HepG2 (cell line): ENCODE measurements around the gene CNNM4. TPM values are rescaled to one million over a fixed set of nuclear protein-coding genes. Genes with fewer than 3 reads are reported as not detected.

ENCODE experiments used
- CREB1 ChIP-seq, 2 experiments: fragments of 450-650 bp in 1 of 2; IDR thresholded peaks; 2 replicates each; pipeline ENCODE4 v1.6.1; 2016 to 2017; ENCODE audit warnings: control low read depth in 1 of 2, mild to moderate bottlenecking in 1 of 2, missing compliant biosample characterization in 1 of 2, missing genetic modification characterization in 1 of 2
- DPF2 ChIP-seq: sonication (generic); formaldehyde crosslinking; IDR thresholded peaks from 2 replicates; pipeline ENCODE4 v1.4.0; 2020; ENCODE audit warnings: mild to moderate bottlenecking, low read depth, missing genetic modification reagents, borderline replicate concordance
- FOXC1 ChIP-seq: sonication (generic); formaldehyde crosslinking; IDR thresholded peaks from 2 replicates; pipeline ENCODE4 v1.8.0; 2022; ENCODE audit warnings: mild to moderate bottlenecking, missing genetic modification reagents, borderline replicate concordance
- IRF2 ChIP-seq: IDR thresholded peaks from 2 replicates; pipeline ENCODE4 v1.6.1; 2018; ENCODE audit warnings: missing genetic modification reagents, missing compliant biosample characterization
- NFE2L2 ChIP-seq: fragments of 150-350 bp; IDR thresholded peaks from 2 replicates; pipeline ENCODE4 v1.6.1; 2014; ENCODE audit warnings: low read length
- SALL1 ChIP-seq: sonication (generic); formaldehyde crosslinking; IDR thresholded peaks from 2 replicates; pipeline ENCODE4 v1.8.0; 2022; ENCODE audit warnings: mild to moderate bottlenecking, missing genetic modification reagents
- ZBTB7B ChIP-seq: sonication (generic); formaldehyde crosslinking; IDR thresholded peaks from 2 replicates; pipeline ENCODE4 v1.4.0; 2020; ENCODE audit warnings: missing genetic modification reagents
- ZMYM4 ChIP-seq: sonication (generic); formaldehyde crosslinking; IDR thresholded peaks from 2 replicates; pipeline ENCODE4 v1.8.1; 2023; ENCODE audit warnings: mild to moderate bottlenecking, missing genetic modification reagents
- ZNF235 ChIP-seq: sonication (generic); formaldehyde crosslinking; IDR thresholded peaks from 2 replicates; pipeline ENCODE4 v1.8.1; 2023; ENCODE audit warnings: mild to moderate bottlenecking, missing genetic modification reagents, borderline replicate concordance
- ZNF33B ChIP-seq: sonication (generic); formaldehyde crosslinking; IDR thresholded peaks from 2 replicates; pipeline ENCODE4 v1.5.1; 2020; ENCODE audit warnings: mild to moderate bottlenecking, missing genetic modification reagents
- ZNF496 ChIP-seq: sonication (generic); formaldehyde crosslinking; IDR thresholded peaks from 2 replicates; pipeline ENCODE4 v1.8.1; 2023; ENCODE audit warnings: mild to moderate bottlenecking, moderate library complexity, missing genetic modification reagents; ENCODE audit not compliant: insufficient replicate concordance
- polyA plus RNA-seq, 8 experiments: library from polyadenylated mRNA; depleted of rRNA in 3 of 8; stranded (reverse) in 7 of 8; unstranded in 1 of 8; fragments of >200 nt; fragmentation: Illumina TruSeq in 4 of 8; extraction: Trizol in 4 of 8; gene quantifications; 2 replicates each; pipeline versions ENCODE4 v1.2.1 to v1.2.3, GENCODE V29; 2011 to 2016; ENCODE audit warnings: low read depth in 4 of 8, missing spikeins in 1 of 8, mixed read lengths in 1 of 8; ENCODE audit not compliant: insufficient read depth in 1 of 8
- total RNA-seq, 5 experiments: library from RNA; depleted of rRNA; stranded (reverse); fragments of >200 nt; fragmentation: Illumina TruSeq; extraction: Trizol; gene quantifications; 2 replicates each; pipeline ENCODE4 v1.2.3, GENCODE V29; 2016; ENCODE audit warnings: low read depth in 1 of 5
- TF ChIP-seq, protein P1 (sequence below): sonication (generic); formaldehyde crosslinking; IDR thresholded peaks from 2 replicates; pipeline ENCODE4 v1.5.1; 2020; ENCODE audit warnings: missing genetic modification reagents, mild to moderate bottlenecking, borderline replicate concordance
- TF ChIP-seq, protein P2 (sequence below): sonication (generic); formaldehyde crosslinking; IDR thresholded peaks from 2 replicates; pipeline ENCODE4 v1.5.0; 2020; ENCODE audit warnings: missing genetic modification reagents, mild to moderate bottlenecking, borderline replicate concordance
- TF ChIP-seq, protein P3 (sequence below): sonication (generic); formaldehyde crosslinking; IDR thresholded peaks from 2 replicates; pipeline ENCODE4 v1.5.0; 2020; ENCODE audit warnings: mild to moderate bottlenecking, missing genetic modification reagents
- TF ChIP-seq, protein P4 (sequence below): sonication (generic); formaldehyde crosslinking; IDR thresholded peaks from 2 replicates; pipeline ENCODE4 v1.5.0; 2020; ENCODE audit warnings: missing genetic modification reagents
- TF ChIP-seq, protein P5 (sequence below), 2 experiments: sonication (generic) in 1 of 2; formaldehyde crosslinking in 1 of 2; IDR thresholded peaks; 2 replicates each; pipeline versions ENCODE4 v1.4.0 to v1.6.1; 2018 to 2020; ENCODE audit warnings: missing genetic modification reagents in 2 of 2, borderline replicate concordance in 1 of 2, low read depth in 1 of 2, mild to moderate bottlenecking in 1 of 2, missing biosample characterization in 1 of 2
- TF ChIP-seq, protein P6 (sequence below), 2 experiments: fragments of 450-650 bp in 1 of 2; sonication (generic) in 1 of 2; formaldehyde crosslinking; IDR thresholded peaks; 2 replicates each; pipeline versions ENCODE4 v1.5.0 to v1.8.0; 2020 to 2022; ENCODE audit warnings: mild to moderate bottlenecking in 1 of 2, missing genetic modification reagents in 1 of 2
- TF ChIP-seq, protein P7 (sequence below): sonication (generic); formaldehyde crosslinking; IDR thresholded peaks from 2 replicates; pipeline ENCODE4 v1.4.0; 2020; ENCODE audit warnings: mild to moderate bottlenecking, missing genetic modification reagents

Gene CNNM4
- total and polyA plus RNA-seq, 2 of the 13 experiments (the other 11 are each of a cell fraction or from before 2014, with no cell fraction given) = 5.9 to 8.4 TPM

DNA sequence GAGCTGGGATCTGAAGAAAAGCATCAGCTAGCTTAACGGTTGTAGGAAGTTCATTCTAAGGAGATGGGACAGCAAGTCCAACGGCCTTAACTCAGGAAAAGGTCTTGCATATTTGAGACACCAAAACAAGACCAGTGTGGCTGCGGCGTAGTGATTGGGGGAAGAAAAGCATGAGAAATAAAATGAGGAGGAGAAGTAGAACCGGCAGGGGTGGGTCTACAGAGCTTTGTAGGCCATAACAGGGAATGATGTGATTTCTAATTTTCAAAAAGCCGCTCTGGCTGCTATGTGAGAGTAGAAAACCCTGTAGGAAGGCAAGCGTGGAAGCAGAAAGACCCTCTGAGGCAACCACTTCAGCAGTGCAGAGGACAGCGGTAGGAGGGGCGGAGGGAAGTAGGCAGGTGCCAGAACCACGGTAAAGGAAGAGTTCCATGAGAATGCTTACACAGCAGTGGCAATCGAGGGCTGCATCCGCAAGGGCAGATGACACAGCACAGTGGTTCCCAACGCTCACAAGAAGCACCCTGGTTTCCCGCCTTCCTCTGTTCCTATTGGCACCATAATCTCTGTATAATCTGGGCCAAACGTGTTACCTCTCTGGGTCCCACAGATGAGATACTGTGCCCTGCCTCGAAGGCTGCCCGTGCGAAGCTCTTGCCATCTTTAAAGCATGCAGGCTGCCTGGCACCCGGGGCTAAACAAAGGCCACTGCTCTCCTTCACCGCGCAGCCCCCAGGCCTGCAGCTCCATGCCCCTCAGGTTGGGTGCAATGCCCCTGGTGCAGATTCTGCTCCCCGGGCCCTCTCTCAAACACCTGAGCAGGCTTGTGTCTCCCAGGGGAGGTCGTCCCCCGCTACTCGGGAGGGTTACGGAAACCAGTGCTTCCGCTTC, 96.3 kb downstream of the CNNM4 start (continued):
- TF ChIP-seq, protein P1, sequence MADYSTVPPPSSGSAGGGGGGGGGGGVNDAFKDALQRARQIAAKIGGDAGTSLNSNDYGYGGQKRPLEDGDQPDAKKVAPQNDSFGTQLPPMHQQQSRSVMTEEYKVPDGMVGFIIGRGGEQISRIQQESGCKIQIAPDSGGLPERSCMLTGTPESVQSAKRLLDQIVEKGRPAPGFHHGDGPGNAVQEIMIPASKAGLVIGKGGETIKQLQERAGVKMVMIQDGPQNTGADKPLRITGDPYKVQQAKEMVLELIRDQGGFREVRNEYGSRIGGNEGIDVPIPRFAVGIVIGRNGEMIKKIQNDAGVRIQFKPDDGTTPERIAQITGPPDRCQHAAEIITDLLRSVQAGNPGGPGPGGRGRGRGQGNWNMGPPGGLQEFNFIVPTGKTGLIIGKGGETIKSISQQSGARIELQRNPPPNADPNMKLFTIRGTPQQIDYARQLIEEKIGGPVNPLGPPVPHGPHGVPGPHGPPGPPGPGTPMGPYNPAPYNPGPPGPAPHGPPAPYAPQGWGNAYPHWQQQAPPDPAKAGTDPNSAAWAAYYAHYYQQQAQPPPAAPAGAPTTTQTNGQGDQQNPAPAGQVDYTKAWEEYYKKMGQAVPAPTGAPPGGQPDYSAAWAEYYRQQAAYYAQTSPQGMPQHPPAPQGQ (CRISPR knock-in tag) = no peak
- TF ChIP-seq, protein P2, sequence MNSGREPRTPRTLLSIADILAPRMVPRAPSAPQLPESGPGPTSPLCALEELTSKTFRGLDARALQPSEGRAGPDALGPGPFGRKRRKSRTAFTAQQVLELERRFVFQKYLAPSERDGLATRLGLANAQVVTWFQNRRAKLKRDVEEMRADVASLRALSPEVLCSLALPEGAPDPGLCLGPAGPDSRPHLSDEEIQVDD (CRISPR knock-in tag) = no peak
- TF ChIP-seq, protein P3, sequence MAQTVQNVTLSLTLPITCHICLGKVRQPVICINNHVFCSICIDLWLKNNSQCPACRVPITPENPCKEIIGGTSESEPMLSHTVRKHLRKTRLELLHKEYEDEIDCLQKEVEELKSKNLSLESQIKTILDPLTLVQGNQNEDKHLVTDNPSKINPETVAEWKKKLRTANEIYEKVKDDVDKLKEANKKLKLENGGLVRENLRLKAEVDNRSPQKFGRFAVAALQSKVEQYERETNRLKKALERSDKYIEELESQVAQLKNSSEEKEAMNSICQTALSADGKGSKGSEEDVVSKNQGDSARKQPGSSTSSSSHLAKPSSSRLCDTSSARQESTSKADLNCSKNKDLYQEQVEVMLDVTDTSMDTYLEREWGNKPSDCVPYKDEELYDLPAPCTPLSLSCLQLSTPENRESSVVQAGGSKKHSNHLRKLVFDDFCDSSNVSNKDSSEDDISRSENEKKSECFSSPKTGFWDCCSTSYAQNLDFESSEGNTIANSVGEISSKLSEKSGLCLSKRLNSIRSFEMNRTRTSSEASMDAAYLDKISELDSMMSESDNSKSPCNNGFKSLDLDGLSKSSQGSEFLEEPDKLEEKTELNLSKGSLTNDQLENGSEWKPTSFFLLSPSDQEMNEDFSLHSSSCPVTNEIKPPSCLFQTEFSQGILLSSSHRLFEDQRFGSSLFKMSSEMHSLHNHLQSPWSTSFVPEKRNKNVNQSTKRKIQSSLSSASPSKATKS (CRISPR knock-in tag) = no peak
- TF ChIP-seq FOXC1 (CRISPR knock-in tag) (no peak), ZNF33B (CRISPR knock-in tag) (0 out of 2 replicates have a peak, but pooled peaks have one; percentile 3), ZMYM4 (no peak), ZBTB7B (0 out of 2 replicates have a peak, but pooled peaks have one; percentile 21), CREB1 (IDR thresholded peaks at IDR 0.05) (no peak), CREB1 (CRISPR knock-in tag; IDR thresholded peaks at IDR 0.05) (no peak), ZNF235 (CRISPR knock-in tag) (no peak), IRF2 (no peak), DPF2 (CRISPR knock-in tag) (no peak), NFE2L2 (no peak), ZNF496 (CRISPR knock-in tag) (no peak), SALL1 (CRISPR knock-in tag) (no peak)
- TF ChIP-seq, protein P4, sequence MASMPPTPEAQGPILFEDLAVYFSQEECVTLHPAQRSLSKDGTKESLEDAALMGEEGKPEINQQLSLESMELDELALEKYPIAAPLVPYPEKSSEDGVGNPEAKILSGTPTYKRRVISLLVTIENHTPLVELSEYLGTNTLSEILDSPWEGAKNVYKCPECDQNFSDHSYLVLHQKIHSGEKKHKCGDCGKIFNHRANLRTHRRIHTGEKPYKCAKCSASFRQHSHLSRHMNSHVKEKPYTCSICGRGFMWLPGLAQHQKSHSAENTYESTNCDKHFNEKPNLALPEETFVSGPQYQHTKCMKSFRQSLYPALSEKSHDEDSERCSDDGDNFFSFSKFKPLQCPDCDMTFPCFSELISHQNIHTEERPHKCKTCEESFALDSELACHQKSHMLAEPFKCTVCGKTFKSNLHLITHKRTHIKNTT (CRISPR knock-in tag) = no peak
- TF ChIP-seq, protein P5, sequence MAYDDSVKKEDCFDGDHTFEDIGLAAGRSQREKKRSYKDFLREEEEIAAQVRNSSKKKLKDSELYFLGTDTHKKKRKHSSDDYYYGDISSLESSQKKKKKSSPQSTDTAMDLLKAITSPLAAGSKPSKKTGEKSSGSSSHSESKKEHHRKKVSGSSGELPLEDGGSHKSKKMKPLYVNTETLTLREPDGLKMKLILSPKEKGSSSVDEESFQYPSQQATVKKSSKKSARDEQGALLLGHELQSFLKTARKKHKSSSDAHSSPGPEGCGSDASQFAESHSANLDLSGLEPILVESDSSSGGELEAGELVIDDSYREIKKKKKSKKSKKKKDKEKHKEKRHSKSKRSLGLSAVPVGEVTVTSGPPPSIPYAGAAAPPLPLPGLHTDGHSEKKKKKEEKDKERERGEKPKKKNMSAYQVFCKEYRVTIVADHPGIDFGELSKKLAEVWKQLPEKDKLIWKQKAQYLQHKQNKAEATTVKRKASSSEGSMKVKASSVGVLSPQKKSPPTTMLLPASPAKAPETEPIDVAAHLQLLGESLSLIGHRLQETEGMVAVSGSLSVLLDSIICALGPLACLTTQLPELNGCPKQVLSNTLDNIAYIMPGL (CRISPR knock-in tag; IDR thresholded peaks at IDR 0.05; ENCODE audit: borderline replicate concordance in 1 of 2, low read depth in 1 of 2) = no peak
- TF ChIP-seq, protein P6, sequence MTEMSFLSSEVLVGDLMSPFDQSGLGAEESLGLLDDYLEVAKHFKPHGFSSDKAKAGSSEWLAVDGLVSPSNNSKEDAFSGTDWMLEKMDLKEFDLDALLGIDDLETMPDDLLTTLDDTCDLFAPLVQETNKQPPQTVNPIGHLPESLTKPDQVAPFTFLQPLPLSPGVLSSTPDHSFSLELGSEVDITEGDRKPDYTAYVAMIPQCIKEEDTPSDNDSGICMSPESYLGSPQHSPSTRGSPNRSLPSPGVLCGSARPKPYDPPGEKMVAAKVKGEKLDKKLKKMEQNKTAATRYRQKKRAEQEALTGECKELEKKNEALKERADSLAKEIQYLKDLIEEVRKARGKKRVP (CRISPR knock-in tag; IDR thresholded peaks at IDR 0.05) = 0 out of 4 replicates have a peak, but pooled peaks of 1 of the 2 experiments have one; percentile 20
- TF ChIP-seq, protein P7, sequence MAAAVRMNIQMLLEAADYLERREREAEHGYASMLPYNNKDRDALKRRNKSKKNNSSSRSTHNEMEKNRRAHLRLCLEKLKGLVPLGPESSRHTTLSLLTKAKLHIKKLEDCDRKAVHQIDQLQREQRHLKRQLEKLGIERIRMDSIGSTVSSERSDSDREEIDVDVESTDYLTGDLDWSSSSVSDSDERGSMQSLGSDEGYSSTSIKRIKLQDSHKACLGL (CRISPR knock-in tag) = no peak
